ENCODE data around the gene NECTIN1.

DNA sequence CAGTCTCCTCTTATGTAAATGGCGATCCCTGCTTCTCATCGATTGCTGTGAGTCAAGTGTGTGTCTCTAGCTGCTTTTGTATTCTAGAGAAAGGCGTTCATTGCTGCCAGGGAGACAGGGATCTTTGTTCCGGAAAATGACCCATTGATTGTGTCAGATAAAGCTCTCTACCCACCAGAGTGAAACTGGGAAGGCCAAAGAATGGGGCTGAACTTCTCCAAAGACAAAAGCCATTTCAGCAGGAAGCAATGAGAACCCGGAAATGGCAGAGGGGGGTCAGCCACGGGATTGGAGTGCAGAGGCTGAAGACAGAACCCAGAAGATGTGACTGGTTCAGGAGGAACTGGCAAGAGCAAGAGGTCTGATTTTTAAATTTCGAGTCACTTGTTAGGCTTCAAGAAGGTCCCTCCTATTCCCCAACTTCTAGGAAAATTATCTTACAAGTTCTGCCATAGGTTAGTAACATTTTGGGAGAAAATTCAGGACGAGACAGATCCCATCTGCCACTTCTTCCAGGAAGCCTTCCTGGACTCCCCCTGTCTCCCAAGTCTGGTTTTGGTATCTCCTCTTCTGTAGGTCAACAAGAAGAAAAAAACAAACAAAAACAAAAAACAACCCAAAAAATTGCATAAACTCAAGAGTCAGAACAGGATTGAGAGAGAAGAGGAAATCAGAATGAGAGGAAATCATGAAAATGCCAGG lies 110.6 kb downstream of the NECTIN1 start:
- TF ChIP-seq, protein P1, sequence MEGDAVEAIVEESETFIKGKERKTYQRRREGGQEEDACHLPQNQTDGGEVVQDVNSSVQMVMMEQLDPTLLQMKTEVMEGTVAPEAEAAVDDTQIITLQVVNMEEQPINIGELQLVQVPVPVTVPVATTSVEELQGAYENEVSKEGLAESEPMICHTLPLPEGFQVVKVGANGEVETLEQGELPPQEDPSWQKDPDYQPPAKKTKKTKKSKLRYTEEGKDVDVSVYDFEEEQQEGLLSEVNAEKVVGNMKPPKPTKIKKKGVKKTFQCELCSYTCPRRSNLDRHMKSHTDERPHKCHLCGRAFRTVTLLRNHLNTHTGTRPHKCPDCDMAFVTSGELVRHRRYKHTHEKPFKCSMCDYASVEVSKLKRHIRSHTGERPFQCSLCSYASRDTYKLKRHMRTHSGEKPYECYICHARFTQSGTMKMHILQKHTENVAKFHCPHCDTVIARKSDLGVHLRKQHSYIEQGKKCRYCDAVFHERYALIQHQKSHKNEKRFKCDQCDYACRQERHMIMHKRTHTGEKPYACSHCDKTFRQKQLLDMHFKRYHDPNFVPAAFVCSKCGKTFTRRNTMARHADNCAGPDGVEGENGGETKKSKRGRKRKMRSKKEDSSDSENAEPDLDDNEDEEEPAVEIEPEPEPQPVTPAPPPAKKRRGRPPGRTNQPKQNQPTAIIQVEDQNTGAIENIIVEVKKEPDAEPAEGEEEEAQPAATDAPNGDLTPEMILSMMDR (IDR thresholded peaks at IDR 0.05; ENCODE audit: extremely low read depth in 1 of 2, insufficient read depth in 1 of 2, low read depth in 1 of 2, low read length in 2 of 2): no peak
- TF ChIP-seq EZH2 (IDR thresholded peaks at IDR 0.05; ENCODE audit: borderline replicate concordance, low read depth, low read length, severe bottlenecking): no peak
- TF ChIP-seq, protein P2, sequence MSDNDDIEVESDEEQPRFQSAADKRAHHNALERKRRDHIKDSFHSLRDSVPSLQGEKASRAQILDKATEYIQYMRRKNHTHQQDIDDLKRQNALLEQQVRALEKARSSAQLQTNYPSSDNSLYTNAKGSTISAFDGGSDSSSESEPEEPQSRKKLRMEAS (IDR thresholded peaks at IDR 0.05; ENCODE audit: insufficient read depth, insufficient read length): no peak
- no peak for TF ChIP-seq POLR2A (IDR thresholded peaks at IDR 0.05; ENCODE audit: low read depth, low read length)

Measured in endothelial cell of umbilical vein (primary cell).